WERI-Rb-1 (cell line): Measurements from ENCODE around the gene GRIK4.

ENCODE experiments used
- DNase-seq: peaks from one replicate; pipeline ENCODE4 v3.0.0-alpha.2; 2020
- H3K27ac ChIP-seq: fragments of 250-450 bp; sonication (Bioruptor Pico); 2 replicates; pipeline ENCODE4 v1.5.1; 2020; ENCODE audit warnings: mild to moderate bottlenecking, moderate library complexity
- H3K27me3 ChIP-seq: fragments of 250-450 bp; sonication (Bioruptor Pico); 2 replicates; pipeline ENCODE4 v1.5.1; 2021; ENCODE audit warnings: mild to moderate bottlenecking, low read depth, moderate library complexity; ENCODE audit not compliant: insufficient read depth, severe bottlenecking
- H3K36me3 ChIP-seq: fragments of 250-450 bp; sonication (Bioruptor Pico); 2 replicates; pipeline ENCODE4 v1.5.1; 2020; ENCODE audit warnings: mild to moderate bottlenecking, moderate library complexity
- H3K4me3 ChIP-seq: 2 replicates; pipeline ENCODE4 v1.5.1; 2011; ENCODE audit warnings: low read depth, mild to moderate bottlenecking, control low read depth, low read length
- H3K9me3 ChIP-seq: fragments of 250-450 bp; sonication (Bioruptor Pico); 2 replicates; pipeline ENCODE4 v1.5.1; 2021; ENCODE audit warnings: mild to moderate bottlenecking, moderate library complexity; ENCODE audit not compliant: severe bottlenecking
- TF ChIP-seq, protein P1 (sequence below): IDR thresholded peaks from 2 replicates; pipeline ENCODE4 v1.5.1; 2011; ENCODE audit warnings: low read depth, mild to moderate bottlenecking, control low read depth, inconsistent platforms, low read length

The GRIK4 gene

DNA sequence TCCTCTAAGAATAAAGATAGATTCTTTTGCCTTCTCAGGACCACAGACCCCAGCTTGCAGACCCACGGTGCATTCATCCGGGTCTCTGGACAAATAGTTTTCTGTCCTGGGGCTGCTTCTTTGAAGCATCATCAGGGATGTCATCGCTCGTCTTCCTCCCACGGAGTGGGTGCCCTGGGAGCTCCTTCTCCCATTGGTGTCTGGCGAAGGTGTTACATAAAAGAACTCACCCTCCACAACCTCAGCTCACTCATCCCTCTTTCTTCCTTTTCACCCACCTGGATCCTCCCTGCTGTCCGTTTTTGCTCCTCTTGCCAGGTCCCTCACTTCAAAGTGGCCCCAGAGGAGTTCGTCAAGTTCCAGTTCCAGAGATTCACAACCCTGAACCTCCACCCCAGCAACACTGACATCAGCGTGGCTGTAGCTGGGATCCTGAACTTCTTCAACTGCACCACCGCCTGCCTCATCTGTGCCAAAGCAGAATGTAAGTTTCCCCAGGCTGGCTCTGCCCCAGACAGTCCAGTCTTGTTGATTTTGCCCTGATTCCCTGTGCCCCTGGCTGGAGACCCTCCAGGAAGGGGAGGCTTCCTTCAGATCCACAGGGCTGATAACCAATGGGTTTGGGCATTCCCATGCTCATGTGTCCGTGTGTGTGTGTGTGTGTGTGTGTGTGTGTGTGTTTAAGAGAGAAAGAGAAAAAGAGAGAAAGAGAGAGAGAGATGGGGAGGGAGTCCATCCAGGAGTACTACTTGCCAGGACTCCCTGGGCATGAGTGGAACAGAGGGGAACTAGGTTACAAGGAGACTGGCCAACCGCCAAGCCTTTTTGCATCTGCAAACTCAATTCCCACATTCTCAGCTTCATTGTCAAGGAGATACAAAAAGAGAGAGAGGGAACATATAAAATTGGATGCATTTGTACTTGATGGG, 308.2 kb downstream of the GRIK4 start:
- TF ChIP-seq, protein P1, sequence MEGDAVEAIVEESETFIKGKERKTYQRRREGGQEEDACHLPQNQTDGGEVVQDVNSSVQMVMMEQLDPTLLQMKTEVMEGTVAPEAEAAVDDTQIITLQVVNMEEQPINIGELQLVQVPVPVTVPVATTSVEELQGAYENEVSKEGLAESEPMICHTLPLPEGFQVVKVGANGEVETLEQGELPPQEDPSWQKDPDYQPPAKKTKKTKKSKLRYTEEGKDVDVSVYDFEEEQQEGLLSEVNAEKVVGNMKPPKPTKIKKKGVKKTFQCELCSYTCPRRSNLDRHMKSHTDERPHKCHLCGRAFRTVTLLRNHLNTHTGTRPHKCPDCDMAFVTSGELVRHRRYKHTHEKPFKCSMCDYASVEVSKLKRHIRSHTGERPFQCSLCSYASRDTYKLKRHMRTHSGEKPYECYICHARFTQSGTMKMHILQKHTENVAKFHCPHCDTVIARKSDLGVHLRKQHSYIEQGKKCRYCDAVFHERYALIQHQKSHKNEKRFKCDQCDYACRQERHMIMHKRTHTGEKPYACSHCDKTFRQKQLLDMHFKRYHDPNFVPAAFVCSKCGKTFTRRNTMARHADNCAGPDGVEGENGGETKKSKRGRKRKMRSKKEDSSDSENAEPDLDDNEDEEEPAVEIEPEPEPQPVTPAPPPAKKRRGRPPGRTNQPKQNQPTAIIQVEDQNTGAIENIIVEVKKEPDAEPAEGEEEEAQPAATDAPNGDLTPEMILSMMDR = no peak
- Histone ChIP-seq H3K27me3 (no peaks in the 10 kb centered on the region), H3K4me3 (no peak overlapping the region), H3K36me3 (no peaks in the 10 kb centered on the region), H3K9me3 (no peaks in the 10 kb centered on the region), H3K27ac (no peak overlapping the region)
- no peak for DNase-seq

DNA sequence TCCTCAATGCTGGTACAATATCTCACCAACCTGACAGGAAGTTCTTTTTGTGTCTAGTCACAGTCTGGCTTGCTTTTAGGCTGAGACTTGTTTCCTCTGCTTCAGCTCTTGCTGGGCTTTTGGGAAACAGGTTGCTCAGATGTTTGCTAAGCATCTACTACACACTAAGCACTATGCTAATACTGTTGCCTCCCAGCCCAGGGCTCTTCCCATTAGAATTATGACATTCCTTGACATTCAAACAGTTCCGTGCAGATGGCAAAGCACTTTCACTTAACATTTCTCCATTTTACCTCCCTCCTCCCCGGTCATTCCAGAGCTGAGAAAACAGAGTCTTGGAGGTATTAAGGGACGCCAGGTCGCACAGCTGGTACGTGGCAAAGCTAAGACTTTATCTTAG, 311.6 kb downstream of the GRIK4 start:
- TF ChIP-seq, protein P1 = no peak
- H3K27ac ChIP-seq = no peak overlapping the region
- DNase-seq = no peak

DNA sequence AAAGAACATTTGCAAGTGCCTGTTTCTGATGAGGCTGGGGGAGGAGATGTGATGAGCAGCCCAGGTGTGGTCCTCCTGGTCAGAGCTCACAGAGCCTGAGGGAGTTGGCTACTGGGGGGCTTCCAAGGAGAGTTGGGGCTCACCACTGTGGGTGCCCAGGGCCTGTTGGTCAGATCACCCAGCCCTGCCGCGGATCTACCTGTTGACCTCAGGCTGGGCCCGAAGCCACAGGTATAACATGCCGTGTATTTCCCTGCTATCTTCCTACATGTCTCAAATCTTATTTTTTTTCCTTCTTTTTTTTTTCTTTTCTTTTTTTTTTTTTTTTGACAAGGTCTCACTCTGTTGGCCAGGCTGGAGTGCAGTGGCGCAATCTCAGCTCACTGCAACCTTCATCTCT, 312.7 kb downstream of the GRIK4 start:
- H3K4me3 ChIP-seq = no peak overlapping the region
- no peaks in the 10 kb centered on the region for H3K9me3 ChIP-seq
- H3K27me3 ChIP-seq = no peaks in the 10 kb centered on the region
- DNase-seq = no peak
- H3K36me3 ChIP-seq = no peaks in the 10 kb centered on the region
- H3K27ac ChIP-seq = no peak overlapping the region
- TF ChIP-seq, protein P1 = no peak

More for the DNA sequence above, 311.6 kb downstream of the GRIK4 start:
- Histone ChIP-seq H3K36me3 (no peaks in the 10 kb centered on the region), H3K27me3 (no peaks in the 10 kb centered on the region), H3K4me3 (no peak overlapping the region), H3K9me3 (no peaks in the 10 kb centered on the region)

DNA sequence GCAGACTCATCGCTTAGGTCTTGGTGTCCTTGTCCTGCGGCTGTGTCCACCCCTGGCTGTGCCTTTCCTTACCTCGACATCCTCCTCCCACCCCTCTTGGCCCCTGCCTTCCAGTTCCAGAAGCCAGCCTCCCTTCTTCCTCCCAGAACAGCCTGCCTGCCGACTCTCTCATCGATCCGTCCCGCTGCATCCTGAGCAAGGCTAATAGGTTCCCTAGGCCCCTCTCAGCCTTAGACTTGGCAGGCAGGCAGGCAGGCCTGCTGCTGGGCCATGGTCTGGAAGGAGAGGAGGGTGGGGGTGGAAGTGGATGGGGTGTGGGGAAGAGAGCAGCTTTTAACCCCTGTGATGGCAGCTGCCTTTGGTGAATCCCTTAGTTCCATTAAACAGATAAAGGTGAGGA, 315.6 kb downstream of the GRIK4 start:
- Histone ChIP-seq H3K36me3 (no peaks in the 10 kb centered on the region), H3K27me3 (no peaks in the 10 kb centered on the region), H3K9me3 (no peaks in the 10 kb centered on the region), H3K27ac (no peak overlapping the region), H3K4me3 (no peak overlapping the region)
- TF ChIP-seq, protein P1 = no peak
- no peak for DNase-seq

DNA sequence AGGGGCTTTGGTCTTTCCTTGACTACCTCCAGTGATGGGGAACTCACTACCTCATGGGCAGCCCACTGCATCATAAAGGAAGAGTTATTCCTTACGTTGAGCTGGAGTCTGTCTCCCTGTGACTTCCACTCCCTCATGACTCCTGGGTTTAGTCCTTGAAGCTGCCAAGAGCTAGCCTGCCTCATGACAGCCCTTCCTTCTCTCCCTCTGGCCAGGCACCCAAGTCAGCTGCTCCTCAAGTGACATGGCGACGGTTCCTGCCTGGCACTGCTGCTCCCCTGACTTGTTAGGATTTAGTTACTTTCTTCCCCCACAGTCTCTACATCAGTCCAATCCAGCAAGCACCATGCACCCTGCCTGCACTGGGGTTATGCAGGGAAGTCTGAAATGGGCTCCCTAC, 316.3 kb downstream of the GRIK4 start:
- no peaks in the 10 kb centered on the region for H3K36me3 ChIP-seq
- TF ChIP-seq, protein P1 = no peak

DNA sequence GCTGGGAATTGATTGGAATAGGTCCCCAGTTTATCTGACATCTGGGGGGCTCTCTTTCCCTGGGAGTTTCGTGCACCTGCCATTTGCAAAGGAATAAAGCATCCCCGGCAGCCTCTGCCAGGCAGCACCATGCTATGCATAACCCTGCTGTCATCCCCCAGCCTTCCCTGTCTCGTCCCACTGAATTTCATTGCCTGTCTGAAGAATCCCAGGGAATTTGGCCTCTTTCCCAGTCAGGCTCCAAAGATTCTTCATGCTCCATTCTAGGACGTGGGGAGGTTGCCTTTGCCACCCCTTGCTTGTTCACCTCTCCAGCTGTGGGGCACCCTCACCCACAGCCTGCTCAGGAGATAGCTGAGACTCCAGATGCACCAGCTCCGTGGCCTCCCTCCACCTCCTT, 317.3 kb downstream of the GRIK4 start:
- Histone ChIP-seq H3K9me3 (no peaks in the 10 kb centered on the region), H3K27ac (no peak overlapping the region), H3K27me3 (no peaks in the 10 kb centered on the region), H3K4me3 (no peak overlapping the region), H3K36me3 (no peaks in the 10 kb centered on the region)
- TF ChIP-seq, protein P1 = no peak
- DNase-seq = no peak

More for the DNA sequence above, 316.3 kb downstream of the GRIK4 start:
- no peak for DNase-seq
- no peak overlapping the region for H3K4me3 ChIP-seq
- H3K27ac ChIP-seq = no peak overlapping the region
- no peaks in the 10 kb centered on the region for H3K9me3 ChIP-seq
- H3K27me3 ChIP-seq = no peaks in the 10 kb centered on the region
